Fibroblast of villous mesenchyme (primary cell): ENCODE data around the gene WDR91. TPM values are rescaled to one million over a fixed set of nuclear protein-coding genes. Genes with fewer than 3 reads are reported as not detected.

ENCODE experiments used
- DNase-seq: peaks from one replicate; pipeline ENCODE4 v3.0.0-alpha.2; 2010; ENCODE audit warnings: low read depth
- H3K4me3 ChIP-seq: 2 replicates; pipeline ENCODE4 v1.5.1; 2011; ENCODE audit warnings: low read depth, mild to moderate bottlenecking, low read length
- CTCF ChIP-seq: IDR thresholded peaks from 2 replicates; pipeline ENCODE4 v1.5.1; 2012; ENCODE audit warnings: low read depth, mild to moderate bottlenecking, low read length; ENCODE audit not compliant: insufficient read depth
- total RNA-seq: library from RNA; depleted of rRNA; stranded (reverse); fragments of >200 nt; gene quantifications from 2 replicates; pipeline ENCODE4 v1.2.3, GENCODE V29; 2012

WDR91 gene
- total RNA-seq, 1 donor = 4.3 TPM

GRCh38 chr7:135170274-135170997 lies 40.9 kb downstream of the WDR91 start, which contains the start of gene CYREN:
TSS of gene CYREN (minus strand) at chr7:135170707. CDS start at chr7:135168922, 1,785 bp downstream.
- TF ChIP-seq CTCF = peak; percentile 67
- DNase-seq = peak; percentile 95
- peak within 1 kb of the TSS; percentile 80 for H3K4me3 ChIP-seq

- peak; percentile 51 for DNase-seq
- peak overlapping the region; percentile 80 for H3K4me3 ChIP-seq
- TF ChIP-seq CTCF = no peak
Measured at GRCh38 chr7:135169964-135170273, 41.4 kb downstream of the WDR91 start.

GRCh38 chr7:135169141-135169963 lies 42.0 kb downstream of the WDR91 start:
- peak; percentile 48 for TF ChIP-seq CTCF
- peak; percentile 20 for DNase-seq
- peak overlapping the region; percentile 80 for H3K4me3 ChIP-seq

- no peak for TF ChIP-seq CTCF
- no peak for DNase-seq
- no peak overlapping the region for H3K4me3 ChIP-seq
Measured at GRCh38 chr7:135168489-135169140, 42.7 kb downstream of the WDR91 start.

- no peak for TF ChIP-seq CTCF
- no peak for DNase-seq
Measured at GRCh38 chr7:135168001-135168400, 43.3 kb downstream of the WDR91 start.

GRCh38 chr7:135167365-135167917 lies 43.9 kb downstream of the WDR91 start:
- no peak for TF ChIP-seq CTCF
- H3K4me3 ChIP-seq = no peak overlapping the region
- DNase-seq = no peak

More at GRCh38 chr7:135168001-135168400, 43.3 kb downstream of the WDR91 start:
- no peak overlapping the region for H3K4me3 ChIP-seq
